Stimulated activated naive CD4-positive, alpha-beta T cell treated with Interleukin-2 at 50 U/mL for 16 hours (primary cell): ENCODE measurements around the gene PPFIA2.
"Not testable (repeated sequence)": the region's sequence is repeated elsewhere in the genome, so short reads cannot be mapped to it uniquely, and the experiment has no call there.

ENCODE experiments used
- DNase-seq: peaks from one replicate; lab custom pipeline; 2025; lab: John Stamatoyannopoulos, UW

PPFIA2 gene

GRCh38 chr12:81668475-81668874 is 90.7 kb downstream of the PPFIA2 start:
- DNase-seq, result peak; percentile 1

GRCh38 chr12:81659310-81659709 is 99.8 kb downstream of the PPFIA2 start:
- DNase-seq, result not testable (repeated sequence)

- DNase-seq, result no peak
Observed at GRCh38 chr12:81644503-81644902, 114.6 kb downstream of the PPFIA2 start.

- DNase-seq, result no peak
Observed at GRCh38 chr12:81639196-81639595, 120.0 kb downstream of the PPFIA2 start.

- DNase-seq, result no peak
Observed at GRCh38 chr12:81633127-81633526, 126.0 kb downstream of the PPFIA2 start.

GRCh38 chr12:81627336-81628189 is 131.6 kb downstream of the PPFIA2 start:
- DNase-seq, result no peak

- no peak for DNase-seq
Observed at GRCh38 chr12:81626406-81626805, 132.7 kb downstream of the PPFIA2 start.

GRCh38 chr12:81617915-81618314 is 141.2 kb downstream of the PPFIA2 start:
- no peak for DNase-seq

GRCh38 chr12:81615026-81615588 is 144.0 kb downstream of the PPFIA2 start:
- DNase-seq, result no peak

- DNase-seq, result no peak
Observed at GRCh38 chr12:81610955-81611889, 147.9 kb downstream of the PPFIA2 start.

GRCh38 chr12:81597928-81598604 is 161.1 kb downstream of the PPFIA2 start:
- no peak for DNase-seq

- DNase-seq, result no peak
Observed at GRCh38 chr12:81596558-81596957, 162.6 kb downstream of the PPFIA2 start.

- no peak for DNase-seq
Observed at GRCh38 chr12:81591256-81591655, 167.9 kb downstream of the PPFIA2 start.

- DNase-seq, result not testable (repeated sequence)
Observed at GRCh38 chr12:81590703-81591102, 168.4 kb downstream of the PPFIA2 start.

GRCh38 chr12:81588235-81589008 is 170.7 kb downstream of the PPFIA2 start:
- DNase-seq, result no peak

- DNase-seq, result no peak
Observed at GRCh38 chr12:81585787-81586186, 173.4 kb downstream of the PPFIA2 start.

GRCh38 chr12:81573228-81573627 is 185.9 kb downstream of the PPFIA2 start:
- no peak for DNase-seq

GRCh38 chr12:81572411-81572810 is 186.7 kb downstream of the PPFIA2 start:
- DNase-seq, result no peak

- no peak for DNase-seq
Observed at GRCh38 chr12:81570234-81570633, 188.9 kb downstream of the PPFIA2 start.

- no peak for DNase-seq
Observed at GRCh38 chr12:81564237-81564636, 194.9 kb downstream of the PPFIA2 start.

GRCh38 chr12:81558031-81558430 is 201.1 kb downstream of the PPFIA2 start:
- DNase-seq, result no peak
